ENCODE data around the gene SHTN1.

The SHTN1 gene

DNA sequence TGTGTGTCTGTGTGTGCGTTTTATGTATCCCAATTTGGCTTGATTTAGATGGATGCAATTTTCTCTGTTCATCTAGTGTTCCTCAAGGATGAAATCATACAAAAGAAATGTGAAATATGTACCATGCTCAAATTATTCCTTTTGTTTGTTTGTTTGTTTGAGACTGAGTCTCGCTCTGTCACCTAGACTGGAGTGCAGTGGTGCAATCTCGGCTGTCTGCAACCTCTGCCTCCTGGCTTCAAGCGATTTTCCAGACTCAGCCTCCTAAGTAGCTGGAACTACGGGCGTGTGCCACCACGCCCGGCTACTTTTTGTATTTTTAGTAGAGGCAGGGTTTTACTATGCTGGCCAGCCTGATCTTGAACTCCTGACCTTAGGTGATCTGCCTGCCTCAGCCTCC is 11.3 kb upstream of the SHTN1 start:
- H3K27ac ChIP-seq (replicated peaks), result no peak overlapping the region
- no peak overlapping the region for H3K4me3 ChIP-seq (replicated peaks; ENCODE audit: insufficient read depth, low read length)
- no peaks in the 10 kb centered on the region for H3K27me3 ChIP-seq (ENCODE audit: insufficient read depth, poor library complexity, severe bottlenecking)
- TF ChIP-seq, protein P1, sequence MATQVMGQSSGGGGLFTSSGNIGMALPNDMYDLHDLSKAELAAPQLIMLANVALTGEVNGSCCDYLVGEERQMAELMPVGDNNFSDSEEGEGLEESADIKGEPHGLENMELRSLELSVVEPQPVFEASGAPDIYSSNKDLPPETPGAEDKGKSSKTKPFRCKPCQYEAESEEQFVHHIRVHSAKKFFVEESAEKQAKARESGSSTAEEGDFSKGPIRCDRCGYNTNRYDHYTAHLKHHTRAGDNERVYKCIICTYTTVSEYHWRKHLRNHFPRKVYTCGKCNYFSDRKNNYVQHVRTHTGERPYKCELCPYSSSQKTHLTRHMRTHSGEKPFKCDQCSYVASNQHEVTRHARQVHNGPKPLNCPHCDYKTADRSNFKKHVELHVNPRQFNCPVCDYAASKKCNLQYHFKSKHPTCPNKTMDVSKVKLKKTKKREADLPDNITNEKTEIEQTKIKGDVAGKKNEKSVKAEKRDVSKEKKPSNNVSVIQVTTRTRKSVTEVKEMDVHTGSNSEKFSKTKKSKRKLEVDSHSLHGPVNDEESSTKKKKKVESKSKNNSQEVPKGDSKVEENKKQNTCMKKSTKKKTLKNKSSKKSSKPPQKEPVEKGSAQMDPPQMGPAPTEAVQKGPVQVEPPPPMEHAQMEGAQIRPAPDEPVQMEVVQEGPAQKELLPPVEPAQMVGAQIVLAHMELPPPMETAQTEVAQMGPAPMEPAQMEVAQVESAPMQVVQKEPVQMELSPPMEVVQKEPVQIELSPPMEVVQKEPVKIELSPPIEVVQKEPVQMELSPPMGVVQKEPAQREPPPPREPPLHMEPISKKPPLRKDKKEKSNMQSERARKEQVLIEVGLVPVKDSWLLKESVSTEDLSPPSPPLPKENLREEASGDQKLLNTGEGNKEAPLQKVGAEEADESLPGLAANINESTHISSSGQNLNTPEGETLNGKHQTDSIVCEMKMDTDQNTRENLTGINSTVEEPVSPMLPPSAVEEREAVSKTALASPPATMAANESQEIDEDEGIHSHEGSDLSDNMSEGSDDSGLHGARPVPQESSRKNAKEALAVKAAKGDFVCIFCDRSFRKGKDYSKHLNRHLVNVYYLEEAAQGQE (IDR thresholded peaks at IDR 0.05; ENCODE audit: insufficient replicate concordance, low read depth), result no peak
- TF ChIP-seq POLR2AphosphoS5 (IDR thresholded peaks at IDR 0.05; ENCODE audit: low read depth) (no peak), GABPA (IDR thresholded peaks at IDR 0.05; ENCODE audit: low read depth) (no peak), CTCF (IDR thresholded peaks at IDR 0.05; ENCODE audit: insufficient read depth, low read length) (no peak), SPI1 (IDR thresholded peaks at IDR 0.05; ENCODE audit: borderline replicate concordance, low read depth) (no peak)
- DNase-seq (ENCODE audit: low read depth in 1 of 2, low spot score in 1 of 2), result no peak

GRCh38 chr10:117014835-117015234 is 9.8 kb upstream of the SHTN1 start:
- Histone ChIP-seq H3K4me3 (replicated peaks; ENCODE audit: insufficient read depth, low read length) (no peak overlapping the region), H3K27me3 (ENCODE audit: insufficient read depth, poor library complexity, severe bottlenecking) (no peaks in the 10 kb centered on the region), H3K27ac (replicated peaks) (no peak overlapping the region)
- no peak for TF ChIP-seq SPI1 (IDR thresholded peaks at IDR 0.05; ENCODE audit: borderline replicate concordance, low read depth)
- TF ChIP-seq POLR2AphosphoS5 (IDR thresholded peaks at IDR 0.05; ENCODE audit: low read depth), result no peak
- no peak for TF ChIP-seq CTCF (IDR thresholded peaks at IDR 0.05; ENCODE audit: insufficient read depth, low read length)
- TF ChIP-seq GABPA (IDR thresholded peaks at IDR 0.05; ENCODE audit: low read depth), result no peak
- no peak for DNase-seq (ENCODE audit: low read depth in 1 of 2, low spot score in 1 of 2)

GRCh38 chr10:117007080-117007479 is 2.1 kb upstream of the SHTN1 start:
- no peak overlapping the region for H3K4me3 ChIP-seq (replicated peaks; ENCODE audit: insufficient read depth, low read length)
- no peak for DNase-seq (ENCODE audit: low read depth in 1 of 2, low spot score in 1 of 2)

More at GRCh38 chr10:117007080-117007479, 2.1 kb upstream of the SHTN1 start:
- TF ChIP-seq GABPA (IDR thresholded peaks at IDR 0.05; ENCODE audit: low read depth), result no peak
- TF ChIP-seq CTCF (IDR thresholded peaks at IDR 0.05; ENCODE audit: insufficient read depth, low read length), result no peak
- no peak for TF ChIP-seq POLR2AphosphoS5 (IDR thresholded peaks at IDR 0.05; ENCODE audit: low read depth)
- no peak for TF ChIP-seq SPI1 (IDR thresholded peaks at IDR 0.05; ENCODE audit: borderline replicate concordance, low read depth)
- TF ChIP-seq, protein P1 (IDR thresholded peaks at IDR 0.05; ENCODE audit: insufficient replicate concordance, low read depth), result no peak
- no peak overlapping the region for H3K27ac ChIP-seq (replicated peaks)
- peaks cover 12% of the 10 kb centered on the region for H3K27me3 ChIP-seq (ENCODE audit: insufficient read depth, poor library complexity, severe bottlenecking)
